Measurements from ENCODE around the gene SYNDIG1L.

DNA sequence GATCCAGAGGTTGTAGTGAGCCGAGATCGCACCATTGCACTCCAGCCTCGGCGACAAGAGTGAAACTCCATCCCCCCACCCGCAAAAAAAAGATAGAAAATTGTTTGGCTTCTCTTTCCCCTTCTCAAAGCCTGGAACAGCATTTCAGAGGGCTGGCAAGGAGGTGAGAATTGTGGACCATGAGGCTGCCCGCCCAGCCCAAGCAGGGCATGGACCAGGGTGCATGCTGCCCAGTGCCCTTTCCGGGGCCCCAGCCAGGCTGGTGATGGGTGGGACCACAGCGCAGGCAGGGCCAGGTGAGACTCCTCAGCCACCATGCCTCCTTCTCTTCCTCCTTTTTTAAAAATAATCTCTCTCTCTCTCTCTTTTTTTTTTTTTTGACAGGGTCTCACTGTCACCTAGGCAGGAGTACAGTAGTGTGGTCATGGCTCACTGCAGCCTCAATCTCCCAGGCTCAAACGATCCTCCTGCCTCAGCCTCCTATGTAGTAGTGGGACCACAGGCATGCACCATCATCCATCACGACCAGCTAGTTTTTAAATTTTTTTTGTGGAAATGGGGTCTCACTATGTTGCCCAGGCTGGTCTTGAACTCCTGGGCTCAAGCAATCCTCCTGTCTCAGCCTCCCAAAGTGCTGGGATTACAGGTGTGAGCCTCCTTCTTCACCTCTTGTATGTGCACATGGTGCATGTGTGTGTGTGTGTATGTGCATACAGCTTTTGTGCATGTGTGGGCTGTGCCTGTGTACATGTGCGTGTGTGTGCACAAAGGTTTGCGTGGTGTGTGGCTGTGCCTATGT is 22.2 kb downstream of the SYNDIG1L start:
- TF ChIP-seq, protein P1, sequence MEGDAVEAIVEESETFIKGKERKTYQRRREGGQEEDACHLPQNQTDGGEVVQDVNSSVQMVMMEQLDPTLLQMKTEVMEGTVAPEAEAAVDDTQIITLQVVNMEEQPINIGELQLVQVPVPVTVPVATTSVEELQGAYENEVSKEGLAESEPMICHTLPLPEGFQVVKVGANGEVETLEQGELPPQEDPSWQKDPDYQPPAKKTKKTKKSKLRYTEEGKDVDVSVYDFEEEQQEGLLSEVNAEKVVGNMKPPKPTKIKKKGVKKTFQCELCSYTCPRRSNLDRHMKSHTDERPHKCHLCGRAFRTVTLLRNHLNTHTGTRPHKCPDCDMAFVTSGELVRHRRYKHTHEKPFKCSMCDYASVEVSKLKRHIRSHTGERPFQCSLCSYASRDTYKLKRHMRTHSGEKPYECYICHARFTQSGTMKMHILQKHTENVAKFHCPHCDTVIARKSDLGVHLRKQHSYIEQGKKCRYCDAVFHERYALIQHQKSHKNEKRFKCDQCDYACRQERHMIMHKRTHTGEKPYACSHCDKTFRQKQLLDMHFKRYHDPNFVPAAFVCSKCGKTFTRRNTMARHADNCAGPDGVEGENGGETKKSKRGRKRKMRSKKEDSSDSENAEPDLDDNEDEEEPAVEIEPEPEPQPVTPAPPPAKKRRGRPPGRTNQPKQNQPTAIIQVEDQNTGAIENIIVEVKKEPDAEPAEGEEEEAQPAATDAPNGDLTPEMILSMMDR (conservative IDR thresholded peaks at IDR 0.05; ENCODE audit: low read depth, low read length), result no peak
- TF ChIP-seq EZH2phosphoT487 (IDR thresholded peaks at IDR 0.05; ENCODE audit: borderline replicate concordance, low read length), result no peak
